Activated B cell treated with CpG ODN at 0.5 μM for 24 hours (primary cell): ENCODE results near the gene RHOT2. TPM values are rescaled to one million over a fixed set of nuclear protein-coding genes. Genes with fewer than 3 reads are reported as not detected.

Experiments used
- ATAC-seq: fragments of 200-7000 bp; cut with Tn5 transposase; one replicate; pipeline ENCODE4 v1.10.0; 2021; ENCODE audit warnings: low read depth, mild to moderate bottlenecking, moderate library complexity
- CTCF ChIA-PET: fragments of 350-600 bp; sonication (Branson Sonifier 250); formaldehyde crosslinking; loops from one replicate; lab custom pipeline; 2021; ENCODE audit warnings: antibody characterized with exemption; lab: Charles Lee
- POLR2A ChIA-PET: fragments of 350-600 bp; sonication (Branson Sonifier 250); formaldehyde crosslinking; loops from one replicate; lab custom pipeline; 2021; ENCODE audit warnings: antibody characterized with exemption; lab: Charles Lee
- DNase-seq: peaks from one replicate; pipeline ENCODE4 v3.0.0; 2022
- H3K27ac Mint-ChIP-seq: one replicate; pipeline ENCODE4 v1.8.0; 2020; ENCODE audit warnings: mixed read lengths
- H3K27me3 Mint-ChIP-seq: one replicate; pipeline ENCODE4 v1.8.0; 2021; ENCODE audit warnings: mixed read lengths
- H3K36me3 Mint-ChIP-seq: one replicate; pipeline ENCODE4 v1.8.0; 2021; ENCODE audit warnings: low read depth, mixed read lengths
- H3K4me1 Mint-ChIP-seq: one replicate; pipeline ENCODE4 v1.8.0; 2021; ENCODE audit warnings: mixed read lengths
- H3K4me3 Mint-ChIP-seq: one replicate; pipeline ENCODE4 v1.8.0; 2020; ENCODE audit warnings: mild to moderate bottlenecking, mixed read lengths
- H3K9me3 Mint-ChIP-seq: one replicate; pipeline ENCODE4 v1.8.0; 2020; ENCODE audit warnings: mixed read lengths
- intact Hi-C: fragments of 100-400 bp; cut with micrococcal nuclease; formaldehyde crosslinking; loops from one replicate; pipeline ENCODE4 v1.15.1; 2024
- total RNA-seq: library from RNA; stranded (reverse); gene quantifications from 2 replicates; pipeline ENCODE4 v1.2.3, GENCODE V29; 2022
- TF ChIP-seq, protein P1 (sequence below): fragments of 200-600 bp; IDR thresholded peaks from one replicate; pipeline ENCODE4 v1.8.0; 2022; ENCODE audit warnings: antibody characterized with exemption, mild to moderate bottlenecking

Gene RHOT2
- total RNA-seq, 1 donor from 2014 or later = 170 TPM

DNA sequence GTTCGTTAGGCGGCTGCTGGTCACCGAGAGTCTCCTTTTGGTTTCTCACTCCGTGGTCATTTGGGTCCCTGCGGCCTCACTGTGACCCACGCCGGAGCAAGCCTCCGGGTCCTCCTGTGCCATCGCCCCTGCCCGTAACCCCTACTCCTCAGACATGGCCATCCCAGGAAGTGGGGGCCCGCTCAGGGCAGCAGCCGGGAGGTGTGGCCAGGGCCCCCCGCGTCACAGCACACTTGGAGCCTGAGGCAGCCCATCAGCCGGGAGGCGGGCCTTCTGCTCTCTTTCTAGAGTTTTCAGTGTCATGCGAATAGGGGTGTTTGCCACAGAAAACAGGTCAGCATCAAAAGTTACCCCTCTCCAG is 45.0 kb upstream of the RHOT2 start:
- TF ChIP-seq, protein P1, sequence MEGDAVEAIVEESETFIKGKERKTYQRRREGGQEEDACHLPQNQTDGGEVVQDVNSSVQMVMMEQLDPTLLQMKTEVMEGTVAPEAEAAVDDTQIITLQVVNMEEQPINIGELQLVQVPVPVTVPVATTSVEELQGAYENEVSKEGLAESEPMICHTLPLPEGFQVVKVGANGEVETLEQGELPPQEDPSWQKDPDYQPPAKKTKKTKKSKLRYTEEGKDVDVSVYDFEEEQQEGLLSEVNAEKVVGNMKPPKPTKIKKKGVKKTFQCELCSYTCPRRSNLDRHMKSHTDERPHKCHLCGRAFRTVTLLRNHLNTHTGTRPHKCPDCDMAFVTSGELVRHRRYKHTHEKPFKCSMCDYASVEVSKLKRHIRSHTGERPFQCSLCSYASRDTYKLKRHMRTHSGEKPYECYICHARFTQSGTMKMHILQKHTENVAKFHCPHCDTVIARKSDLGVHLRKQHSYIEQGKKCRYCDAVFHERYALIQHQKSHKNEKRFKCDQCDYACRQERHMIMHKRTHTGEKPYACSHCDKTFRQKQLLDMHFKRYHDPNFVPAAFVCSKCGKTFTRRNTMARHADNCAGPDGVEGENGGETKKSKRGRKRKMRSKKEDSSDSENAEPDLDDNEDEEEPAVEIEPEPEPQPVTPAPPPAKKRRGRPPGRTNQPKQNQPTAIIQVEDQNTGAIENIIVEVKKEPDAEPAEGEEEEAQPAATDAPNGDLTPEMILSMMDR = no peak
- Mint-ChIP-seq H3K4me3 (no peak overlapping the region), H3K36me3 (peaks cover 16% of the 10 kb centered on the region), H3K9me3 (no peaks in the 10 kb centered on the region), H3K4me1 (no peaks in the 10 kb centered on the region), H3K27me3 (no peaks in the 10 kb centered on the region), H3K27ac (no peak overlapping the region)
- ChIA-PET CTCF (no interaction called here), POLR2A (no interaction called here)
- DNase-seq (no peak), ATAC-seq (no peak)
- intact Hi-C loops = no loop called here

- Mint-ChIP-seq H3K27me3 (no peaks in the 10 kb centered on the region), H3K27ac (no peak overlapping the region), H3K9me3 (no peaks in the 10 kb centered on the region), H3K4me1 (no peaks in the 10 kb centered on the region), H3K4me3 (no peak overlapping the region), H3K36me3 (peaks cover 22% of the 10 kb centered on the region)
- ATAC-seq = no peak
- ChIA-PET CTCF (no interaction called here), POLR2A (no interaction called here)
- intact Hi-C loops = no loop called here
- no peak for DNase-seq
- TF ChIP-seq, protein P1 = no peak
These were observed 43.3 kb upstream of the RHOT2 start for GRCh38 chr16:624526-625070.

GRCh38 chr16:625117-625976 is 42.6 kb upstream of the RHOT2 start:
- peaks cover 22% of the 10 kb centered on the region for H3K36me3 Mint-ChIP-seq
- CTCF ChIA-PET = no interaction called here
- no peaks in the 10 kb centered on the region for H3K4me1 Mint-ChIP-seq
- DNase-seq (no peak), ATAC-seq (no peak)
- no peak overlapping the region for H3K4me3 Mint-ChIP-seq
- no peak overlapping the region for H3K27ac Mint-ChIP-seq
- TF ChIP-seq, protein P1 = no peak
- H3K9me3 Mint-ChIP-seq = no peaks in the 10 kb centered on the region
- H3K27me3 Mint-ChIP-seq = no peaks in the 10 kb centered on the region
- POLR2A ChIA-PET = no interaction called here
- intact Hi-C loops = no loop called here

DNA sequence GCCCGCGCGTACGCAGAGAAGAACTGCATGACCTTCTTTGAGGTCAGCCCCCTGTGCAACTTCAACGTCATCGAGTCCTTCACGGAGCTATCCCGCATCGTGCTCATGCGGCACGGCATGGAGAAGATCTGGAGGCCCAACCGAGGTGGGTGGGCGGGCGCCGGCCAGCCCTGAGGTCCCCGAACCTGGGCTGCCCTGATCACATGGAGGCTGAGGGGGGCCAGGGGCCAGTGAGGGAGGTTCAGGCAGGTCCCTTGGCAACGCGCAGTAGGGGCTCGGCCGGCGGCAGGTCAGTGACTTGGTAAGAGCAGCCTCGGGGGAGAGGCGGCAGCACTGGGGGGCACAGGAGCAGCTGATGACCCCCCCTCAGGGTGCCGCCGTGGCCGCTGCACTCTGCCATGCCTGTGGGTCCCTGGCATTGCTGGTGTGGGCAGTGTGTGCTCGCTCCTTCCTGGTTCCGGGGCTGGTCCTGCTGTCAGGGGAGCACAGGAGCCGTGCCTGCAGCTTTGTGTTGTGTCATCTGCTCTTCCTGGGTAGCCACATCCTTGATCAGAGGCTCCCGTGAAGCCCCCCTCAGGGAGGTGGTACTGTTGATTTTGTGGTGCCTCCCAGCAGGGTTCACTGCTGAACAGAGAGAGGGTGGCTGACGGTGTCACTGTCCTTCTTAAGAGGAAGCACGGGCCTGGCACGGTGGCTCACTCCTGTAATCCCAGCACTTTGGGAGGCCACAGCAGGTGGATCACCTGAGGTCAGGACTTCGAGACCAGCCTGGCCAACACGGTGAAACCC is 41.8 kb upstream of the RHOT2 start:
- TF ChIP-seq, protein P1 = no peak
- ChIA-PET POLR2A (no interaction called here), CTCF (no interaction called here)
- no peaks in the 10 kb centered on the region for H3K4me1 Mint-ChIP-seq
- H3K4me3 Mint-ChIP-seq = no peak overlapping the region
- no peaks in the 10 kb centered on the region for H3K27me3 Mint-ChIP-seq
- ATAC-seq = no peak
- intact Hi-C loops = no loop called here
- H3K36me3 Mint-ChIP-seq = peaks cover 22% of the 10 kb centered on the region
- DNase-seq = no peak
- no peaks in the 10 kb centered on the region for H3K9me3 Mint-ChIP-seq
- no peak overlapping the region for H3K27ac Mint-ChIP-seq
